Prostate gland (tissue), 2 donors: ENCODE data around the gene MVB12B. TPM values are rescaled to one million over a fixed set of nuclear protein-coding genes. Genes with fewer than 3 reads are reported as not detected.

ENCODE experiments used
- DNase-seq: peaks from one replicate; pipeline ENCODE4 v3.0.0-alpha.2; 2019; ENCODE audit warnings: low spot score
- H3K27ac ChIP-seq, 2 donors: fragments of 200-600 bp; sonication (generic); 2 replicates each; pipeline ENCODE4 v1.5.1; 2017 to 2019
- H3K27me3 ChIP-seq: fragments of 200-600 bp; sonication (generic); replicated peaks from 2 replicates; pipeline ENCODE4 v1.5.1; 2019; ENCODE audit not compliant: insufficient read depth
- H3K36me3 ChIP-seq, 2 donors: fragments of 200-600 bp; sonication (generic); 1 replicate in 1 of 2; 2 replicates in 1 of 2; pipeline versions ENCODE4 v1.5.1 to v1.8.1; 2017 to 2019
- H3K4me1 ChIP-seq: fragments of 200-600 bp; sonication (generic); replicated peaks from 2 replicates; pipeline ENCODE4 v1.5.1; 2019
- H3K4me3 ChIP-seq, 2 donors: fragments of 200-600 bp; sonication (generic); 2 replicates each; pipeline ENCODE4 v1.5.1; 2017 to 2019
- H3K9me3 ChIP-seq: fragments of 200-600 bp; sonication (generic); 2 replicates; pipeline ENCODE4 v1.5.1; 2017
- POLR2A ChIP-seq: fragments of 450-650 bp; IDR thresholded peaks from one replicate; pipeline ENCODE4 v1.6.1; 2016; ENCODE audit warnings: antibody characterized with exemption, mild to moderate bottlenecking
- POLR2AphosphoS5 ChIP-seq: sonication (generic); formaldehyde crosslinking; IDR thresholded peaks from one replicate; pipeline ENCODE4 v1.6.1; 2017; ENCODE audit warnings: antibody characterized with exemption
- whole genome bisulfite sequencing: methylation state at CpG from one replicate; pipeline ENCODE4 v1.1.5; 2018; 5-methylcytosine and 5-hydroxymethylcytosine counted together
- intact Hi-C: fragments of 100-400 bp; cut with DNase I; formaldehyde crosslinking; loops from one replicate; pipeline ENCODE4 v1.14.2; 2022
- total RNA-seq, 2 donors: library from RNA; depleted of rRNA; stranded (reverse); fragments of >200 nt; gene quantifications; one replicate each; pipeline ENCODE4 v1.1.0, GENCODE V29; 2016
- TF ChIP-seq, protein P1 (sequence below), 4 experiments: fragments of 200-600 bp in 2 of 4; fragments of 450-650 bp in 2 of 4; sonication (generic) in 2 of 4; IDR thresholded peaks; 1 replicate in 3 of 4; 2 replicates in 1 of 4; pipeline ENCODE4 v1.5.1; 2016 to 2019; ENCODE audit warnings: antibody characterized with exemption in 4 of 4, mild to moderate bottlenecking in 2 of 4, moderate library complexity in 2 of 4

Gene MVB12B
- total RNA-seq, 2 donors from 2014 or later = 17.3 to 28.4 TPM

DNA sequence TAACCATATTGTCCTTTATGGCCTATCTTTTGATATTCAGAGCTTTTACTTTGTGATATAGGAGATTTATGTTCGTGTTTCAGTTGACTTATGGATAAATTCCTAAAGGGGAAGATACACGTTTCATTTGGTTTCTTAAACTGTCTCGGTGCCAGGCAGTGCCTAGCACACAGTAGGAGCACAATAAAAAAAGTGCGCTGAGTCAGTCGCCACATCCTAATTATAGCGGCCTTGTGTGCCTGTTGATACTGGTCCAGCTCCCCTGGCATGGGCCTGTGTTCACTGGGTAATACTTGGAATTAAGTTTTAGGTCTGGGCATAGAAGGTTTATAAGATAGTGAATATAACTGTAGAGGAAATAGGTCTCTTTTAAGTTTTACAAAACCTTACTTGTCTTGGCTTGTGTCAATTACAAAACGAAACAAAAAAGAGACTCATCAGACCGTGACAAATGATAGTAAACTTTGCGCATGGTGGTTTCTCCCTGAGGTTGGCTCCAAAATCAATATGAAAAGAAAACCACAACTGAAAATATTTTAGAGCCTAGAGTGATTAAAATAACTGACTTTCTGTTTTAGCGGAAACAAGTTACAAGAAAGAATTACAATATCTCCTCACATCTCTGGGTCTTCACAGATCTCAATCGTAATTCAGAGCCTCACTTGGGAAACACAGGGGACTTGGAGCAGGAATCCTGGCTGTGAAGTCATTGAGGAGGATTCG is 84.8 kb downstream of the MVB12B start:
- Histone ChIP-seq H3K27ac (no peak overlapping the region), H3K4me1 (no peaks in the 10 kb centered on the region), H3K9me3 (no peaks in the 10 kb centered on the region), H3K4me3 (no peak overlapping the region), H3K36me3 (no peaks in the 10 kb centered on the region), H3K27me3 (no peaks in the 10 kb centered on the region)
- TF ChIP-seq, protein P1, sequence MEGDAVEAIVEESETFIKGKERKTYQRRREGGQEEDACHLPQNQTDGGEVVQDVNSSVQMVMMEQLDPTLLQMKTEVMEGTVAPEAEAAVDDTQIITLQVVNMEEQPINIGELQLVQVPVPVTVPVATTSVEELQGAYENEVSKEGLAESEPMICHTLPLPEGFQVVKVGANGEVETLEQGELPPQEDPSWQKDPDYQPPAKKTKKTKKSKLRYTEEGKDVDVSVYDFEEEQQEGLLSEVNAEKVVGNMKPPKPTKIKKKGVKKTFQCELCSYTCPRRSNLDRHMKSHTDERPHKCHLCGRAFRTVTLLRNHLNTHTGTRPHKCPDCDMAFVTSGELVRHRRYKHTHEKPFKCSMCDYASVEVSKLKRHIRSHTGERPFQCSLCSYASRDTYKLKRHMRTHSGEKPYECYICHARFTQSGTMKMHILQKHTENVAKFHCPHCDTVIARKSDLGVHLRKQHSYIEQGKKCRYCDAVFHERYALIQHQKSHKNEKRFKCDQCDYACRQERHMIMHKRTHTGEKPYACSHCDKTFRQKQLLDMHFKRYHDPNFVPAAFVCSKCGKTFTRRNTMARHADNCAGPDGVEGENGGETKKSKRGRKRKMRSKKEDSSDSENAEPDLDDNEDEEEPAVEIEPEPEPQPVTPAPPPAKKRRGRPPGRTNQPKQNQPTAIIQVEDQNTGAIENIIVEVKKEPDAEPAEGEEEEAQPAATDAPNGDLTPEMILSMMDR (IDR thresholded peaks at IDR 0.05) = no peak
- TF ChIP-seq POLR2AphosphoS5 = peak; percentile 57
- WGBS = 52% methylated on average over 12 of the region's 12 CpGs
- no peak for DNase-seq
- intact Hi-C loops = no loop called here

- intact Hi-C loops = no loop called here
- Histone ChIP-seq H3K27me3 (no peaks in the 10 kb centered on the region), H3K27ac (no peak overlapping the region), H3K4me1 (no peaks in the 10 kb centered on the region), H3K4me3 (no peak overlapping the region), H3K9me3 (no peaks in the 10 kb centered on the region), H3K36me3 (no peaks in the 10 kb centered on the region)
- WGBS = 81% methylated on average over 6 of the region's 6 CpGs
- no peak for TF ChIP-seq POLR2A
- no peak for TF ChIP-seq POLR2AphosphoS5
- no peak for DNase-seq
Observed at GRCh38 chr9:126411948-126412284, 85.3 kb downstream of the MVB12B start.

DNA sequence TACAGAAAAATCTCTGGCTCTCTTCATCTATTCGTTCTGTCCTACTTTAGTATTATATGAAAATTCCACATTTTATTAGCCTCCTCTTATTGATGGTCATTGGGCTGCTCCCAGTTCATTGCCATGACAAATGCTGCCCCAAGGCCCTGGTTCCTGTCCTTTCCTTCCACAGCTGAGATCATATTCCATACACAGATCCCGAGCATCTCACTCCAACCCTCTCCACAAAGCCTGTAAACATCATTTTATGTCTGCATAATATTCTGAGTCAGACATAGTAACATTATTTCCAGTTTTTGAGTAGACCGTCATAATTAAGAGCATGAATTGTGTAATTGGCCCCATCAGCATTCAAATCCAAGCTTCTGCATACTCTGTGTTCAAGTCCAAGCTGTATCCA is 86.3 kb downstream of the MVB12B start:
- Histone ChIP-seq H3K27ac (no peak overlapping the region), H3K27me3 (no peaks in the 10 kb centered on the region), H3K4me1 (no peaks in the 10 kb centered on the region), H3K4me3 (no peak overlapping the region), H3K36me3 (no peaks in the 10 kb centered on the region), H3K9me3 (no peaks in the 10 kb centered on the region)
- TF ChIP-seq, protein P1 (IDR thresholded peaks at IDR 0.05) = no peak
- TF ChIP-seq POLR2AphosphoS5 (no peak), POLR2A (no peak)
- 73% methylated on average over 3 of the region's 3 CpGs for WGBS
- no peak for DNase-seq
- intact Hi-C loops = no loop called here

GRCh38 chr9:126413391-126414068 is 86.9 kb downstream of the MVB12B start:
- no peaks in the 10 kb centered on the region for H3K4me1 ChIP-seq
- no peak overlapping the region for H3K4me3 ChIP-seq
- WGBS = 96% methylated on average over 7 of the region's 7 CpGs
- TF ChIP-seq POLR2AphosphoS5 = no peak
- TF ChIP-seq, protein P1 (IDR thresholded peaks at IDR 0.05) = no peak
- no peak for TF ChIP-seq POLR2A
- H3K27ac ChIP-seq = no peak overlapping the region
- no peaks in the 10 kb centered on the region for H3K9me3 ChIP-seq
- DNase-seq = no peak
- no peaks in the 10 kb centered on the region for H3K27me3 ChIP-seq
- intact Hi-C loops = no loop called here
- H3K36me3 ChIP-seq = no peaks in the 10 kb centered on the region

DNA sequence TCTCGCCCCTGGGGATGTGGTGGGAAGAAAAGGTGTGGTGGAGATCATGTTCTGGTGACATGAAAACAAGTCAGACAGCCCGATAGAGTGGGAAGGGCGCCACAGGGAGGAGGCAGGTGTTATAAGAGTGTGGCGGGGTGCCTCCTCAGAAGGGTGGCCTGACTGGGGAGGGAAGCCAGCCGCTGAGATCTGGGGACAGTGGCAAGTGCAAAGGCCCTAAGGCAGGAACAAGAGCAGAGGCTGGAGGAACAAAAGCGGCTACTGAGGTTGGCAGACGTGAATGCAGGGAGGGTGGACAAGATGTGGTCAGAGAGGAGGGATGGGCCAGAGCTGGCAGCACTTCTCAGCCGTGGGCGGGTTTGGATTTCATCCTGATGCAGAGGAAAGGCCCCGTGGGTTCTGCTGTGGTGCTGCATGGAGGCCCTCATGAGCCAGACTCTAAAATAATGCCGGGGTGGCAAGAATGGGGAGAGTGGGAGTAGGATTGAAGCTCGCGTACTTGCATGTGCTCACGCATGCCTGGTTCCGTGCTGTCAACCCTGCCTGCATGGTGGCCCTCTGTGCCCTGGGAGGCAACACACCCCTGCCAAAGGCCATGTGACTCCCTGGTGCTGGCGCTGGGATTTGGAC is 89.2 kb downstream of the MVB12B start:
- no peak overlapping the region for H3K27ac ChIP-seq
- intact Hi-C loops = no loop called here
- H3K9me3 ChIP-seq = no peaks in the 10 kb centered on the region
- H3K4me1 ChIP-seq = no peaks in the 10 kb centered on the region
- TF ChIP-seq POLR2AphosphoS5 = no peak
- TF ChIP-seq POLR2A = no peak
- TF ChIP-seq, protein P1 (IDR thresholded peaks at IDR 0.05) = no peak
- no peak for DNase-seq
- H3K4me3 ChIP-seq = no peak overlapping the region
- H3K36me3 ChIP-seq = no peaks in the 10 kb centered on the region
- WGBS = 86% methylated on average over 16 of the region's 16 CpGs
- no peaks in the 10 kb centered on the region for H3K27me3 ChIP-seq
